HEK293 (cell line): ENCODE results near the gene POLDIP2.
A peak's percentile ranks its signal among the peaks of the same experiment; 100 is the strongest.

ENCODE experiments used
- CTCF ChIA-PET: fragments of 350-600 bp; formaldehyde crosslinking; extraction: SDS; loops from one replicate; lab custom pipeline; 2021; ENCODE audit warnings: antibody characterized with exemption; lab: Yijun Ruan, JAX
- POLR2A ChIA-PET: fragments of 300-600 bp; formaldehyde crosslinking; extraction: SDS; loops from one replicate; lab custom pipeline; 2020; ENCODE audit warnings: antibody characterized with exemption, inconsistent platforms; lab: Yijun Ruan, JAX
- H3K27ac ChIP-seq: fragments of 200-500 bp; sonication (Bioruptor generic); 2 replicates; pipeline ENCODE4 v1.5.1; 2014; ENCODE audit warnings: low read depth, low read length, control low read depth, inconsistent platforms; ENCODE audit errors: extremely low read depth
- H3K36me3 ChIP-seq, 2 experiments: fragments of 200-500 bp in 1 of 2; sonication (Bioruptor generic) in 1 of 2; 1 replicate in 1 of 2; 2 replicates in 1 of 2; pipeline ENCODE4 v1.5.1; 2014 to 2017; ENCODE audit warnings: inconsistent platforms in 2 of 2, low read length in 2 of 2; ENCODE audit not compliant: control insufficient read depth in 2 of 2, insufficient read depth in 1 of 2
- H3K4me1 ChIP-seq: fragments of 200-500 bp; sonication (Bioruptor generic); 2 replicates; pipeline ENCODE4 v1.5.1; 2014; ENCODE audit warnings: mild to moderate bottlenecking, low read length, inconsistent platforms; ENCODE audit not compliant: control insufficient read depth, insufficient read depth
- H3K4me3 ChIP-seq: 2 replicates; pipeline ENCODE4 v1.5.1; 2011; ENCODE audit warnings: low read depth, mild to moderate bottlenecking, control low read depth, low read length, moderate library complexity
- H3K9me3 ChIP-seq: fragments of 200-500 bp; sonication (Bioruptor generic); 2 replicates; pipeline ENCODE4 v1.5.1; 2014; ENCODE audit warnings: low read depth, low read length, inconsistent platforms; ENCODE audit not compliant: control insufficient read depth, insufficient read depth
- BCL11A ChIP-seq: fragments of 450-650 bp; formaldehyde crosslinking; IDR thresholded peaks from 2 replicates; pipeline ENCODE4 v1.5.1; 2016; ENCODE audit warnings: low read depth, missing biosample characterization, missing genetic modification characterization
- GLIS1 ChIP-seq: fragments of 450-650 bp; formaldehyde crosslinking; IDR thresholded peaks from 2 replicates; pipeline ENCODE4 v1.5.1; 2016; ENCODE audit warnings: missing biosample characterization, missing genetic modification characterization
- MZF1 ChIP-seq: fragments of 450-650 bp; formaldehyde crosslinking; IDR thresholded peaks from 2 replicates; pipeline ENCODE4 v1.5.1; 2017; ENCODE audit warnings: missing biosample characterization, missing genetic modification characterization, borderline replicate concordance
- SP3 ChIP-seq: fragments of 450-650 bp; formaldehyde crosslinking; IDR thresholded peaks from 2 replicates; pipeline ENCODE4 v1.5.1; 2016; ENCODE audit warnings: missing biosample characterization, missing genetic modification characterization
- ZNF121 ChIP-seq: fragments of 450-650 bp; formaldehyde crosslinking; IDR thresholded peaks from 2 replicates; pipeline ENCODE4 v1.5.1; 2016; ENCODE audit warnings: missing biosample characterization, missing genetic modification characterization
- ZNF140 ChIP-seq: fragments of 450-650 bp; formaldehyde crosslinking; IDR thresholded peaks from 2 replicates; pipeline ENCODE4 v1.5.1; 2016; ENCODE audit warnings: missing biosample characterization, missing genetic modification characterization
- ZNF184 ChIP-seq: fragments of 450-650 bp; IDR thresholded peaks from 2 replicates; pipeline ENCODE4 v1.5.1; 2018; ENCODE audit warnings: missing biosample characterization, mild to moderate bottlenecking, missing genetic modification characterization
- ZNF416 ChIP-seq: fragments of 450-650 bp; formaldehyde crosslinking; IDR thresholded peaks from 2 replicates; pipeline ENCODE4 v1.5.1; 2016; ENCODE audit warnings: missing biosample characterization, missing genetic modification characterization
- ZNF654 ChIP-seq: fragments of 450-650 bp; formaldehyde crosslinking; IDR thresholded peaks from 2 replicates; pipeline ENCODE4 v1.5.1; 2016; ENCODE audit warnings: low read depth, missing biosample characterization, missing genetic modification characterization
- ZNF707 ChIP-seq: fragments of 450-650 bp; formaldehyde crosslinking; IDR thresholded peaks from 2 replicates; pipeline ENCODE4 v1.5.1; 2016; ENCODE audit warnings: missing biosample characterization, missing genetic modification characterization
- TF ChIP-seq, protein P1 (sequence below): fragments of 450-650 bp; formaldehyde crosslinking; IDR thresholded peaks from 2 replicates; pipeline ENCODE4 v1.5.1; 2016; ENCODE audit warnings: missing biosample characterization, missing genetic modification characterization
- TF ChIP-seq, protein P2 (sequence below): fragments of 450-650 bp; formaldehyde crosslinking; IDR thresholded peaks from 2 replicates; pipeline ENCODE4 v1.5.1; 2016; ENCODE audit warnings: missing biosample characterization, missing genetic modification characterization
- TF ChIP-seq, protein P3 (sequence below): fragments of 450-650 bp; formaldehyde crosslinking; IDR thresholded peaks from 2 replicates; pipeline ENCODE4 v1.5.1; 2016; ENCODE audit warnings: missing biosample characterization, missing genetic modification characterization
- TF ChIP-seq, protein P4 (sequence below): fragments of 450-650 bp; formaldehyde crosslinking; IDR thresholded peaks from 2 replicates; pipeline ENCODE4 v1.5.1; 2016; ENCODE audit warnings: missing biosample characterization, missing genetic modification characterization, borderline replicate concordance

POLDIP2 gene

DNA sequence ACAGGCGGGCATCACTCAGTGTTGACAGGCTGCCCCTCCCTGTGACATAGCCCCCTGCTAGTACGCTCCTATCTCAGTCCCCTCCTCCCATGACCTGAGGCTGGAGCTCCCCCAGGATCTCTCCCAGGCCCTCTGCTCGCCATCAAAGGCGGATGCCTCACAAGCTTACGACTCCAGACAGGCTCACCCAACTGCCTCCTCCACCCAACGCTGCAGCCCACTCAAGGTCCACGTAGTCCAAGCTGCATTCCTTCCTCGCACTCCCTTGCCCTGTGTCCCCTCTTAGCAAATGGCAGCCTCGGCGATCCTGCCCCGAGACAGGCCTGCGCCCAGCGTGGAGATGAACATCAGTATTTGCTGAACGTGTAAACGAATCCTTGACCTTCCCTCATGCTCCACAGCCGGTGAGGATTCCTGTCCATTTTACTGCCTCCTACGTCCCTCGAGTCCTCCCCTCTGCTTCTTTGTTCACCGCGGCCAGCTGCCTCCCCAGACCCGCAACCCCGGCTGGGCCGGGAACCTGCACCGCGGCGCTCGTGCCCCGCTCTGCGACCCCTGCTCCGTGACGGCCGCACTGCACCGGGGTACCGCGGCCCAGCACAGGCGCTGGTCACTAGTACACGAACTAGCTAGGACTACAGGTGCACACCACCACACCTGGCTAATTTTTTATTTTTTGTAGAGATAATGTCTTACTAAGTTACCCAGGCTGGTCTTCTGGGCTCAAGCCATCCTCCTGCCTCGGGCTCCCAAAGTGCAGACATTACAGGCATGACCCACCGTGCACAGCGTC lies 39.2 kb downstream of the POLDIP2 start (continued):
- TF ChIP-seq ZNF707 (tag by site-specific recombination): no peak

DNA sequence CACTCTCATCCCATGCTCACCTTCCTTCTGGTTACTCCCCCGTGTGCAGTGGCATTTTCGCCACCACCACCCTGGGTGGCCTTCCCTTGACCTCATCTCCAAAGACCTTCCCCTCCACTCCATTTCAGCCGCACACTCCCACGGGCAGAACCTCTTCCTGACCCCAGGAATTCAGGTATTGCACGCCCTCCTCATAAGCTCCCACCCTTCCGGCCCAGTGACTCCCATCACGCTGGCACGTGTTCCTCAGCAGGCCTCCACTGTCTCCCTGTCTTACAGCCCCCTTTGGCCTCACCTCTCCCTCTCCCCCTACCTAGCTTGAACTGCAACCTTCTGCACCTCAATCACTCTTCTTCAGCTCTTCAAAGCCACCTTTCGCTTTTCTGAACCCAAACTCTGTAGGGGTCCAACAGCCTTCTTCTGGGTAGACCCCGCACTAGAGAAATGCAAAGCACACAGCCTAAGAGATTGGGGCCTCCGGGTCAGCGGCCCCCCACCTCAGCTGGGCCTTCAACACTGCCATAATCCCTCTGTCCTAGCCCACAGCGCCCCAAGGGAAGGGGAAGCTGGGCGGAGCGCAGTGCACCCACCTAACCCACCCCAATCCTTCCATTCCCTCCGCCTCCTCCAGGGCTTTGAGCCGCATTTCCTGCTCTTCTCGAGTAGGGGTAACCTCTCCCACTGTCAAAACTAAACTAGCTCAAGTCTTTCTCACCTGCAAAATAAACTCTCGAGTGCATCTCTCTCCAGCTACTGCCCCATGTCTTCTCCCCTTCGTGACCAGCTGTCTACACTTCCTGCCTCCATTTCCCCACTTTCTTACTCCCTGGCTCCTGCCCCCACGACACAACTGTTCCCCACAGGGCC lies 40.0 kb downstream of the POLDIP2 start:
- no peak overlapping the region for H3K27ac ChIP-seq
- H3K9me3 ChIP-seq: no peaks in the 10 kb centered on the region
- H3K4me1 ChIP-seq: peaks cover 11% of the 10 kb centered on the region
- H3K4me3 ChIP-seq: no peak overlapping the region
- ChIA-PET POLR2A (interaction anchor here (1.0 to 6.2 kb wide), 2 partner anchors 18 to 68 kb away, joined by 3 to 40 read pairs; partner anchors contain the start of genes IFT20 and TNFAIP1), CTCF (interaction anchor here (0.6 to 1.8 kb wide), 2 partner anchors 66 to 166 kb away, joined by 3 to 9 read pairs; no protein-coding TSS in a partner anchor)
- peaks cover 3 to 12% of the 10 kb centered on the region in 2 experiments; a peak in 2 of 3 replicates for H3K36me3 ChIP-seq
- no peak for TF ChIP-seq ZNF140 (tag by site-specific recombination)
- TF ChIP-seq, protein P1, sequence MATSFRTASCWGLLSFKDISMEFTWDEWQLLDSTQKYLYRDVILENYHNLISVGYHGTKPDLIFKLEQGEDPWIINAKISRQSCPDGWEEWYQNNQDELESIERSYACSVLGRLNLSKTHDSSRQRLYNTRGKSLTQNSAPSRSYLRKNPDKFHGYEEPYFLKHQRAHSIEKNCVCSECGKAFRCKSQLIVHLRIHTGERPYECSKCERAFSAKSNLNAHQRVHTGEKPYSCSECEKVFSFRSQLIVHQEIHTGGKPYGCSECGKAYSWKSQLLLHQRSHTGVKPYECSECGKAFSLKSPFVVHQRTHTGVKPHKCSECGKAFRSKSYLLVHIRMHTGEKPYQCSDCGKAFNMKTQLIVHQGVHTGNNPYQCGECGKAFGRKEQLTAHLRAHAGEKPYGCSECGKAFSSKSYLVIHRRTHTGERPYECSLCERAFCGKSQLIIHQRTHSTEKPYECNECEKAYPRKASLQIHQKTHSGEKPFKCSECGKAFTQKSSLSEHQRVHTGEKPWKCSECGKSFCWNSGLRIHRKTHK: no peak
- TF ChIP-seq, protein P2, sequence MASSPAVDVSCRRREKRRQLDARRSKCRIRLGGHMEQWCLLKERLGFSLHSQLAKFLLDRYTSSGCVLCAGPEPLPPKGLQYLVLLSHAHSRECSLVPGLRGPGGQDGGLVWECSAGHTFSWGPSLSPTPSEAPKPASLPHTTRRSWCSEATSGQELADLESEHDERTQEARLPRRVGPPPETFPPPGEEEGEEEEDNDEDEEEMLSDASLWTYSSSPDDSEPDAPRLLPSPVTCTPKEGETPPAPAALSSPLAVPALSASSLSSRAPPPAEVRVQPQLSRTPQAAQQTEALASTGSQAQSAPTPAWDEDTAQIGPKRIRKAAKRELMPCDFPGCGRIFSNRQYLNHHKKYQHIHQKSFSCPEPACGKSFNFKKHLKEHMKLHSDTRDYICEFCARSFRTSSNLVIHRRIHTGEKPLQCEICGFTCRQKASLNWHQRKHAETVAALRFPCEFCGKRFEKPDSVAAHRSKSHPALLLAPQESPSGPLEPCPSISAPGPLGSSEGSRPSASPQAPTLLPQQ: no peak
- no peak for TF ChIP-seq ZNF416 (tag by site-specific recombination)
- no peak for TF ChIP-seq ZNF184 (tag by site-specific recombination)
- TF ChIP-seq, protein P3, sequence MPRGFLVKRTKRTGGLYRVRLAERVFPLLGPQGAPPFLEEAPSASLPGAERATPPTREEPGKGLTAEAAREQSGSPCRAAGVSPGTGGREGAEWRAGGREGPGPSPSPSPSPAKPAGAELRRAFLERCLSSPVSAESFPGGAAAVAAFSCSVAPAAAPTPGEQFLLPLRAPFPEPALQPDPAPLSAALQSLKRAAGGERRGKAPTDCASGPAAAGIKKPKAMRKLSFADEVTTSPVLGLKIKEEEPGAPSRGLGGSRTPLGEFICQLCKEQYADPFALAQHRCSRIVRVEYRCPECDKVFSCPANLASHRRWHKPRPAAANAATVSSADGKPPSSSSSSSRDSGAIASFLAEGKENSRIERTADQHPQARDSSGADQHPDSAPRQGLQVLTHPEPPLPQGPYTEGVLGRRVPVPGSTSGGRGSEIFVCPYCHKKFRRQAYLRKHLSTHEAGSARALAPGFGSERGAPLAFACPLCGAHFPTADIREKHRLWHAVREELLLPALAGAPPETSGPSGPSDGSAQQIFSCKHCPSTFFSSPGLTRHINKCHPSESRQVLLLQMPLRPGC (tag by site-specific recombination): no peak
- TF ChIP-seq, all 188 proteins: peak for 0

DNA sequence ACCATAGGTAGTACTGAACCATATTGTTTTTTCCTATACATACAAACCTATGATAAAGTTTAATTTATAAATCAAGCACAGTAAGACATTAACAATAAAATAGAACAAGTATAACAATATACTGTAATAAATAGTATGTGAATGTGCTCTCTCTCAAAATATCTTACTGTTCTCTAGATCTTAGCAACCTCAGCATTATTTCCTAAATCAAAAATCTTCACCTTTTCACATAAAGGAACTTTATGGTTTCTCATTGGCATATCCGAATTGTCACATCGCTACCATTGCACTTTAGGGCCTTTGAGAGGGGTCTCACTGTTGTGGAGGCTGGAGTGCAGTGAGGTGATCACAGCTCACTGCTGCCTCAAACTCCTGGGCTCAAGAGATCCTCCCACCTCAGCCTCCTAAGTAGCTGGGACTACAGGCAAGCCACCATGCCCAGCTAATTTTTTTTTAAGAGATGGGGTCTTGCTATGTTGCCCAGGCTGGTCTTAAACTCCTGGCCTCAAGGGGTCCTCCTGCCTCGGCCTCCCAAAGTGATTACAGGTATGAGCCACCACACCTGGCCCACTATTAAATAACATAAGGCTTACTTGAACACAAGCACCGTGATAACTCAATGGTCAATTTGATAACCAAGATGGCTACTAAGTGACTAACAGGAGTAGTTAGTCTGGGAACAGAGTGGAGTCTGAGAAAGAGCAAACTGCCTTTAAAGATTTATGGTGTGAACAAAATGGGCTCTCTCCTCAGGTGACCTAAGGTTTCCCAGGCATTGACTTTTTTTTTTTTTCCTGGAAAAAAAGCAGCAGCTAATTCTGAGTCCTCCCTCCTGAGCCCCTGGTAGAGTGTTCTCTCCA lies 41.3 kb downstream of the POLDIP2 start:
- H3K4me3 ChIP-seq: no peak overlapping the region
- CTCF ChIA-PET: interaction anchor here (0.7 kb wide), 1 partner anchor 66 kb away, joined by 3 read pairs; no protein-coding TSS in a partner anchor
- peaks cover 0 to 7% of the 10 kb centered on the region in 2 experiments; a peak in 1 of 3 replicates for H3K36me3 ChIP-seq
- POLR2A ChIA-PET: no interaction called here
- TF ChIP-seq ZNF121 (tag by site-specific recombination) (peak; percentile 90), ZNF654 (tag by site-specific recombination) (no peak)
- H3K4me1 ChIP-seq: peaks cover 7% of the 10 kb centered on the region
- no peaks in the 10 kb centered on the region for H3K9me3 ChIP-seq
- no peak overlapping the region for H3K27ac ChIP-seq

DNA sequence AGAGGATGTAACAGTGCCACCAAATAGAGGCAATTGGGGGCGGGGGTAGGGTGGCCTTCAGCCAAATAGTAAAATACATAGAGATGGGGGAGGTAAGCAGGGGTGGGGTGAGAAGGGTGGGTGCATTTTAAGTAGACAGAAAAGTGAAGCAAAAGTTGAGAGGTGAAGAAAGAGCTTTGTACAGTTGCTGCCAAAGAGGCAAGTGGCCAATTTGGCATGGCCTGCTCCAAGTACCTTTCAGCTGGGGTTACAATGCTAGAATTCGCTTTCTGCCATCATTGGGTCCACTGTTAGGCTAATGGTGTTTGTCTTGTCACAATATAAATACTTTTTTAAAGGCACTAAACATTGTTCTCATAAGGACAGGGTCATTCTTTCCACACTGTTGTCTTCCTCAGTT lies 43.5 kb downstream of the POLDIP2 start:
- ChIA-PET POLR2A (no interaction called here), CTCF (interaction anchor here (0.6 to 1.3 kb wide), 2 partner anchors 62 to 388 kb away, joined by 3 to 4 read pairs; no protein-coding TSS in a partner anchor)
- Histone ChIP-seq H3K27ac (no peak overlapping the region), H3K4me1 (peaks cover 4% of the 10 kb centered on the region), H3K4me3 (no peak overlapping the region), H3K9me3 (no peaks in the 10 kb centered on the region), H3K36me3 (no peaks in the 10 kb centered on the region)
- no peak for TF ChIP-seq GLIS1
- no peak for TF ChIP-seq SP3 (tag by site-specific recombination)
- no peak for TF ChIP-seq MZF1 (tag by site-specific recombination)
- TF ChIP-seq, protein P4, sequence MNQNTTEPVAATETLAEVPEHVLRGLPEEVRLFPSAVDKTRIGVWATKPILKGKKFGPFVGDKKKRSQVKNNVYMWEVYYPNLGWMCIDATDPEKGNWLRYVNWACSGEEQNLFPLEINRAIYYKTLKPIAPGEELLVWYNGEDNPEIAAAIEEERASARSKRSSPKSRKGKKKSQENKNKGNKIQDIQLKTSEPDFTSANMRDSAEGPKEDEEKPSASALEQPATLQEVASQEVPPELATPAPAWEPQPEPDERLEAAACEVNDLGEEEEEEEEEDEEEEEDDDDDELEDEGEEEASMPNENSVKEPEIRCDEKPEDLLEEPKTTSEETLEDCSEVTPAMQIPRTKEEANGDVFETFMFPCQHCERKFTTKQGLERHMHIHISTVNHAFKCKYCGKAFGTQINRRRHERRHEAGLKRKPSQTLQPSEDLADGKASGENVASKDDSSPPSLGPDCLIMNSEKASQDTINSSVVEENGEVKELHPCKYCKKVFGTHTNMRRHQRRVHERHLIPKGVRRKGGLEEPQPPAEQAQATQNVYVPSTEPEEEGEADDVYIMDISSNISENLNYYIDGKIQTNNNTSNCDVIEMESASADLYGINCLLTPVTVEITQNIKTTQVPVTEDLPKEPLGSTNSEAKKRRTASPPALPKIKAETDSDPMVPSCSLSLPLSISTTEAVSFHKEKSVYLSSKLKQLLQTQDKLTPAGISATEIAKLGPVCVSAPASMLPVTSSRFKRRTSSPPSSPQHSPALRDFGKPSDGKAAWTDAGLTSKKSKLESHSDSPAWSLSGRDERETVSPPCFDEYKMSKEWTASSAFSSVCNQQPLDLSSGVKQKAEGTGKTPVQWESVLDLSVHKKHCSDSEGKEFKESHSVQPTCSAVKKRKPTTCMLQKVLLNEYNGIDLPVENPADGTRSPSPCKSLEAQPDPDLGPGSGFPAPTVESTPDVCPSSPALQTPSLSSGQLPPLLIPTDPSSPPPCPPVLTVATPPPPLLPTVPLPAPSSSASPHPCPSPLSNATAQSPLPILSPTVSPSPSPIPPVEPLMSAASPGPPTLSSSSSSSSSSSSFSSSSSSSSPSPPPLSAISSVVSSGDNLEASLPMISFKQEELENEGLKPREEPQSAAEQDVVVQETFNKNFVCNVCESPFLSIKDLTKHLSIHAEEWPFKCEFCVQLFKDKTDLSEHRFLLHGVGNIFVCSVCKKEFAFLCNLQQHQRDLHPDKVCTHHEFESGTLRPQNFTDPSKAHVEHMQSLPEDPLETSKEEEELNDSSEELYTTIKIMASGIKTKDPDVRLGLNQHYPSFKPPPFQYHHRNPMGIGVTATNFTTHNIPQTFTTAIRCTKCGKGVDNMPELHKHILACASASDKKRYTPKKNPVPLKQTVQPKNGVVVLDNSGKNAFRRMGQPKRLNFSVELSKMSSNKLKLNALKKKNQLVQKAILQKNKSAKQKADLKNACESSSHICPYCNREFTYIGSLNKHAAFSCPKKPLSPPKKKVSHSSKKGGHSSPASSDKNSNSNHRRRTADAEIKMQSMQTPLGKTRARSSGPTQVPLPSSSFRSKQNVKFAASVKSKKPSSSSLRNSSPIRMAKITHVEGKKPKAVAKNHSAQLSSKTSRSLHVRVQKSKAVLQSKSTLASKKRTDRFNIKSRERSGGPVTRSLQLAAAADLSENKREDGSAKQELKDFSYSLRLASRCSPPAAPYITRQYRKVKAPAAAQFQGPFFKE: no peak
- no peak for TF ChIP-seq BCL11A (tag by site-specific recombination)
